H9 (cell line): Measurements from ENCODE around the gene RAB9A. TPM values are rescaled to one million over a fixed set of nuclear protein-coding genes. Genes with fewer than 3 reads are reported as not detected.

Source experiments
- DNase-seq: peaks from one replicate; pipeline ENCODE4 v3.0.0-alpha.2; 2017
- H2AFZ ChIP-seq: one replicate; pipeline ENCODE4 v1.6.1; 2013; ENCODE audit warnings: mild to moderate bottlenecking, low read length, control low read depth, moderate library complexity
- H2AK5ac ChIP-seq: 2 replicates; pipeline ENCODE4 v1.6.1; 2013; ENCODE audit warnings: low read length, control low read depth, mixed read lengths; ENCODE audit not compliant: insufficient read length
- H2BK120ac ChIP-seq: one replicate; pipeline ENCODE4 v1.6.1; 2013; ENCODE audit warnings: low read depth, mild to moderate bottlenecking, low read length, control low read depth, inconsistent platforms; ENCODE audit not compliant: poor library complexity, severe bottlenecking
- H2BK12ac ChIP-seq: 2 replicates; pipeline ENCODE4 v1.6.1; 2013; ENCODE audit warnings: low read length, control low read depth, mixed read lengths, low read depth; ENCODE audit not compliant: insufficient read length
- H2BK15ac ChIP-seq: 2 replicates; pipeline ENCODE4 v1.6.1; 2013; ENCODE audit warnings: low read depth, low read length, control low read depth
- H2BK20ac ChIP-seq: one replicate; pipeline ENCODE4 v1.6.1; 2013; ENCODE audit warnings: low read depth, mild to moderate bottlenecking, low read length, control low read depth, inconsistent platforms; ENCODE audit not compliant: poor library complexity, severe bottlenecking
- H2BK5ac ChIP-seq: 2 replicates; pipeline ENCODE4 v1.6.1; 2013; ENCODE audit warnings: low read length, control low read depth, mixed read lengths; ENCODE audit not compliant: insufficient read length
- H3K14ac ChIP-seq: 2 replicates; pipeline ENCODE4 v1.6.1; 2013; ENCODE audit warnings: low read length, control low read depth; ENCODE audit not compliant: insufficient read depth
- H3K18ac ChIP-seq: 2 replicates; pipeline ENCODE4 v1.6.1; 2013; ENCODE audit warnings: low read depth, mild to moderate bottlenecking, mixed read lengths, low read length, control low read depth; ENCODE audit not compliant: insufficient read length
- H3K23ac ChIP-seq: 2 replicates; pipeline ENCODE4 v1.6.1; 2013; ENCODE audit warnings: low read length, control low read depth, mixed read lengths, low read depth; ENCODE audit not compliant: insufficient read length
- H3K23me2 ChIP-seq: 2 replicates; pipeline ENCODE4 v1.6.1; 2013; ENCODE audit warnings: low read depth, mild to moderate bottlenecking, mixed read lengths, low read length, control low read depth; ENCODE audit not compliant: insufficient read length, poor library complexity, severe bottlenecking
- H3K27ac ChIP-seq: 2 replicates; pipeline ENCODE4 v1.5.1; 2013; ENCODE audit warnings: low read length, control low read depth, mixed read lengths, low read depth; ENCODE audit not compliant: insufficient read length
- H3K27me3 ChIP-seq: 2 replicates; pipeline ENCODE4 v1.6.1; 2013; ENCODE audit warnings: low read length, control low read depth, inconsistent platforms; ENCODE audit not compliant: insufficient read depth
- H3K4ac ChIP-seq: 2 replicates; pipeline ENCODE4 v1.6.1; 2013; ENCODE audit warnings: low read depth, mild to moderate bottlenecking, control low read depth, inconsistent platforms, low read length, moderate library complexity
- H3K4me1 ChIP-seq: 2 replicates; pipeline ENCODE4 v1.6.1; 2013; ENCODE audit warnings: low read length, control low read depth, inconsistent platforms; ENCODE audit not compliant: insufficient read depth
- H3K4me2 ChIP-seq: 2 replicates; pipeline ENCODE4 v1.6.1; 2013; ENCODE audit warnings: low read length, control low read depth, mixed read lengths; ENCODE audit not compliant: insufficient read length, insufficient read depth
- H3K56ac ChIP-seq: 2 replicates; pipeline ENCODE4 v1.6.1; 2013; ENCODE audit warnings: low read depth, mild to moderate bottlenecking, mixed read lengths, low read length, control low read depth; ENCODE audit not compliant: insufficient read length
- H3K79me1 ChIP-seq: 2 replicates; pipeline ENCODE4 v1.6.1; 2013; ENCODE audit warnings: low read depth, mild to moderate bottlenecking, moderate library complexity, low read length, control low read depth, inconsistent platforms; ENCODE audit not compliant: insufficient read depth, poor library complexity, severe bottlenecking
- H3K79me2 ChIP-seq: 2 replicates; pipeline ENCODE4 v1.6.1; 2013; ENCODE audit warnings: low read length, control low read depth, inconsistent platforms; ENCODE audit not compliant: insufficient read depth
- H3K9ac ChIP-seq: 2 replicates; pipeline ENCODE4 v1.6.1; 2013; ENCODE audit warnings: low read length, control low read depth, mixed read lengths; ENCODE audit not compliant: insufficient read length; ENCODE audit errors: extremely low read depth
- H3K9me3 ChIP-seq: one replicate; pipeline ENCODE4 v1.6.1; 2013; ENCODE audit warnings: low read depth, low read length, inconsistent platforms; ENCODE audit not compliant: control insufficient read depth
- H3T11ph ChIP-seq: one replicate; pipeline ENCODE4 v1.6.1; 2013; ENCODE audit warnings: mild to moderate bottlenecking, low read length, control low read depth, inconsistent platforms
- H4K20me1 ChIP-seq: one replicate; pipeline ENCODE4 v1.6.1; 2013; ENCODE audit not compliant: control insufficient read depth, insufficient read length, insufficient read depth
- H4K5ac ChIP-seq: 2 replicates; pipeline ENCODE4 v1.6.1; 2013; ENCODE audit warnings: low read depth, mild to moderate bottlenecking, mixed read lengths, low read length, control low read depth; ENCODE audit not compliant: insufficient read length
- H4K8ac ChIP-seq: replicated peaks from 2 replicates; pipeline ENCODE4 v1.6.1; 2013; ENCODE audit warnings: low read length, control low read depth, mixed read lengths, low read depth; ENCODE audit not compliant: insufficient read length
- H4K91ac ChIP-seq: 2 replicates; pipeline ENCODE4 v1.6.1; 2013; ENCODE audit warnings: low read depth, mild to moderate bottlenecking, moderate library complexity, mixed read lengths, low read length, control low read depth; ENCODE audit not compliant: insufficient read length
- H3K27ac Mint-ChIP-seq, 3 experiments: 2 replicates in 2 of 3; 3 replicates in 1 of 3; pipeline ENCODE4 v1.8.0; 2020 to 2021; ENCODE audit warnings: mixed read lengths in 3 of 3, mild to moderate bottlenecking in 1 of 3, moderate library complexity in 1 of 3
- H3K27me3 Mint-ChIP-seq: 2 replicates; pipeline ENCODE4 v1.8.0; 2021; ENCODE audit warnings: low read depth, mild to moderate bottlenecking, moderate library complexity, mixed read lengths
- H3K36me3 Mint-ChIP-seq, 3 experiments: 2 replicates in 2 of 3; 3 replicates in 1 of 3; pipeline ENCODE4 v1.8.0; 2020 to 2021; ENCODE audit warnings: low read depth in 3 of 3, mixed read lengths in 3 of 3; ENCODE audit not compliant: insufficient read depth in 1 of 3
- H3K4me1 Mint-ChIP-seq, 2 experiments: 2 replicates each; pipeline ENCODE4 v1.8.0; 2020; ENCODE audit warnings: mixed read lengths in 2 of 2
- H3K4me3 Mint-ChIP-seq, 2 experiments: 2 replicates in 1 of 2; 3 replicates in 1 of 2; pipeline ENCODE4 v1.8.0; 2020 to 2021; ENCODE audit warnings: mild to moderate bottlenecking in 2 of 2, mixed read lengths in 2 of 2, moderate library complexity in 1 of 2
- H3K9me3 Mint-ChIP-seq, 2 experiments: 2 replicates in 1 of 2; 3 replicates in 1 of 2; pipeline ENCODE4 v1.8.0; 2020; ENCODE audit warnings: mild to moderate bottlenecking in 2 of 2, mixed read lengths in 2 of 2, moderate library complexity in 1 of 2
- CTCF ChIP-seq: fragments of 200-600 bp; sonication (generic); conservative IDR thresholded peaks from 3 replicates; pipeline ENCODE4 v1.8.0; 2021; ENCODE audit warnings: antibody characterized with exemption, mild to moderate bottlenecking
- WGBS: extraction: QIAGEN DNeasy Blood & Tissue Kit; methylation state at CpG from one replicate; pipeline ENCODE4 v1.1.7; 2013; ENCODE audit warnings: missing lambda C conversion rate, low lambda C conversion rate, mixed read lengths; ENCODE audit not compliant: insufficient read length; ENCODE audit errors: extremely low coverage; 5-methylcytosine and 5-hydroxymethylcytosine counted together
- total RNA-seq: library from RNA; stranded (reverse); gene quantifications from 2 replicates; pipeline ENCODE4 v1.2.1, GENCODE V29; 2021

RAB9A gene
- total RNA-seq, 1 experiment from 2014 or later: 21.3 TPM

DNA sequence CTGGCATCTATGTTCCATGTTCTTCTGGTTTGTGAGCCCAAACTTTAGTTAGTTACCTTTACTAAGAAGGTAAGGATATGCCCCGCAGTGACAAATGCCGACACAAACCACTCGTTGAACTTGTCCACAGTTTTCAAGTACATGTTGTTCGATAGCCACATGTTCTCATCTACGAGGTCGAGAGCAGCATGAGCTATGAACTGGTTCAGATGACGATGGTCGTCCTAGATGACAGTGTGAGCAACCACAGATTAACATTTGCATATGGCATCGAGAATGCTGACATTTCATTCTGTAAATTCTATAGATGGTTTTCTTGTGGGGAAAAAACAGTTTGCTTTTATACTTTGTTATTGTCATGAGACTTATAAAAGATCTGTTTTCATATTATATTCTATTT lies 27.5 kb downstream of the RAB9A start:
- Histone ChIP-seq H4K8ac (no peak overlapping the region), H2BK12ac (no peak overlapping the region), H3K9me3 (no peaks in the 10 kb centered on the region), H2BK20ac (no peak overlapping the region), H3K4ac (no peak overlapping the region), H3K56ac (no peak overlapping the region), H3K9ac (no peak overlapping the region), H2BK15ac (no peak overlapping the region), H4K20me1 (no peaks in the 10 kb centered on the region), H3T11ph (no peak overlapping the region), H3K4me1 (no peaks in the 10 kb centered on the region), H3K23me2 (no peaks in the 10 kb centered on the region), H2AFZ (no peak overlapping the region), H3K23ac (no peak overlapping the region), H2AK5ac (no peak overlapping the region), H3K79me2 (peaks cover 2% of the 10 kb centered on the region; the same call in 1 of the 2 replicates), H3K27ac (no peak overlapping the region), H3K14ac (no peak overlapping the region), H3K18ac (no peak overlapping the region), H2BK120ac (no peak overlapping the region), H4K91ac (no peak overlapping the region), H4K5ac (no peak overlapping the region), H3K27me3 (no peaks in the 10 kb centered on the region), H3K79me1 (no peaks in the 10 kb centered on the region), H3K4me2 (no peak overlapping the region), H2BK5ac (no peak overlapping the region)
- H3K4me3 Mint-ChIP-seq: no peak overlapping the region
- 0 out of 4 replicates have a peak, but pooled peaks cover 0 to 4% of the 10 kb centered on the region in 2 experiments for H3K4me1 Mint-ChIP-seq
- no peak for DNase-seq
- H3K27ac Mint-ChIP-seq: no peak overlapping the region
- WGBS: no CpG with 5 or more reads among the region's 9 CpGs
- no peak for TF ChIP-seq CTCF
- H3K36me3 Mint-ChIP-seq: peaks cover 5 to 63% (median 32%) of the 10 kb centered on the region in 3 experiments; a peak in 6 of 7 replicates
- peaks cover 12 to 39% of the 10 kb centered on the region in 2 experiments for H3K9me3 Mint-ChIP-seq
- H3K27me3 Mint-ChIP-seq: no peaks in the 10 kb centered on the region; the same call in 1 of the 2 replicates
